Endothelial cell (in vitro differentiated cells): ENCODE data around the gene TBC1D24. TPM values are rescaled to one million over a fixed set of nuclear protein-coding genes. Genes with fewer than 3 reads are reported as not detected.
A peak's percentile ranks its signal among the peaks of the same experiment; 100 is the strongest.

ENCODE experiments used
- DNase-seq: peaks from one replicate; pipeline ENCODE4 v3.0.0; 2021; ENCODE audit warnings: low spot score
- H3K27ac Mint-ChIP-seq: one replicate; pipeline ENCODE4 v1.8.0; 2021; ENCODE audit warnings: mixed read lengths, inconsistent platforms; ENCODE audit not compliant: unreplicated experiment
- H3K27me3 Mint-ChIP-seq: one replicate; pipeline ENCODE4 v1.8.0; 2021; ENCODE audit warnings: mild to moderate bottlenecking, moderate library complexity, mixed read lengths, inconsistent platforms; ENCODE audit not compliant: unreplicated experiment
- H3K36me3 Mint-ChIP-seq: one replicate; pipeline ENCODE4 v1.8.0; 2021; ENCODE audit warnings: mild to moderate bottlenecking, low read depth, mixed read lengths, inconsistent platforms; ENCODE audit not compliant: unreplicated experiment
- H3K4me1 Mint-ChIP-seq: one replicate; pipeline ENCODE4 v1.8.0; 2021; ENCODE audit warnings: mild to moderate bottlenecking, mixed read lengths, inconsistent platforms; ENCODE audit not compliant: unreplicated experiment
- H3K4me3 Mint-ChIP-seq: one replicate; pipeline ENCODE4 v1.8.0; 2021; ENCODE audit warnings: mild to moderate bottlenecking, mixed read lengths, inconsistent platforms; ENCODE audit not compliant: unreplicated experiment
- H3K9me3 Mint-ChIP-seq: one replicate; pipeline ENCODE4 v1.8.0; 2021; ENCODE audit warnings: mixed read lengths, inconsistent platforms; ENCODE audit not compliant: unreplicated experiment
- total RNA-seq: library from RNA; stranded (reverse); fragmentation: NEBNext Ultra II Directional; extraction: Animal tissue kit (Norgen Biotek cat#: 25700); gene quantifications from one replicate; pipeline ENCODE4 v1.2.1, GENCODE V29; 2021; ENCODE audit not compliant: unreplicated experiment
- TF ChIP-seq, protein P1 (sequence below): fragments of 200-600 bp; sonication (generic); IDR thresholded peaks from one replicate; pipeline ENCODE4 v1.5.0; 2021; ENCODE audit warnings: antibody characterized with exemption; ENCODE audit not compliant: unreplicated experiment

TBC1D24 gene
- total RNA-seq, 1 donor from 2014 or later: 17.3 TPM

DNA sequence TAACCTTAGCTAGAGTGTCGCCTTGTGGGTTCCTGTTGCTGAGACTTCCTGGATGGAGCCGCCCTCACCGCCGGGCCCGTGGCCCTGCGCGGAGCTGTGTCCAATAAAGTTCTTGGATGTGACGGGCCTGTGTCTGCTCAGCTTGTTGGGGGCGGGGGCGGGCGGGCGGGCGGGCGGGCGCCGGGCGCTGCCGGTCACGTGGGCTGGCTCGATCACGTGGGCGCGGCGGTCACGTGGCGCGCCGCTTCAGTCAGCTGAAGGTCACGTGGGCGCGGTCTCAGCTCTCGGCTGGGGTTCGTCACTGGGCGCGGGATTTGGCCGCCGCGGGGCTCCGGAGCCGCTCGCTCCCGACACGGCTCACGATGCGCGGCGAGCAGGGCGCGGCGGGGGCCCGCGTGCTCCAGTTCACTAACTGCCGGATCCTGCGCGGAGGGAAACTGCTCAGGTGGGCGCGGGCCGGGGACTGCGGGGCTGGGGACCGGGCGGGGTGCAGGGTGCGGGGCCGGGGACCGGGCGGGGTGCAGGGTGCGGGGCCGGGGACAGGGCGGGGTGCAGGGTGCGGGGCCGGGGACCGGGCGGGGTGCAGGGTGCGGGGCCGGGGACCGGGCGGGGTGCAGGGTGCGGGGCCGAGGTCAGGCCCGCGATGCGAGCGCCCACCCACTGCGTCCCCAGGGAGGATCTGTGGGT is 45.3 kb downstream of the TBC1D24 start, which contains the start of gene AMDHD2:
Gene AMDHD2, plus strand, starts transcription at position 275 of the 687 bp plus-strand sequence. Its CDS starts 88 bp downstream, at position 363.
- peaks cover 37% of the 10 kb centered on the region for H3K4me1 Mint-ChIP-seq

GRCh38 chr16:2520784-2521531 is 46.0 kb downstream of the TBC1D24 start:
- Mint-ChIP-seq H3K4me1 (peaks cover 29% of the 10 kb centered on the region), H3K27ac (no peak overlapping the region), H3K36me3 (peaks cover 26% of the 10 kb centered on the region), H3K9me3 (no peaks in the 10 kb centered on the region), H3K4me3 (peak overlapping the region; percentile 89), H3K27me3 (peaks cover 23% of the 10 kb centered on the region)
- TF ChIP-seq, protein P1, sequence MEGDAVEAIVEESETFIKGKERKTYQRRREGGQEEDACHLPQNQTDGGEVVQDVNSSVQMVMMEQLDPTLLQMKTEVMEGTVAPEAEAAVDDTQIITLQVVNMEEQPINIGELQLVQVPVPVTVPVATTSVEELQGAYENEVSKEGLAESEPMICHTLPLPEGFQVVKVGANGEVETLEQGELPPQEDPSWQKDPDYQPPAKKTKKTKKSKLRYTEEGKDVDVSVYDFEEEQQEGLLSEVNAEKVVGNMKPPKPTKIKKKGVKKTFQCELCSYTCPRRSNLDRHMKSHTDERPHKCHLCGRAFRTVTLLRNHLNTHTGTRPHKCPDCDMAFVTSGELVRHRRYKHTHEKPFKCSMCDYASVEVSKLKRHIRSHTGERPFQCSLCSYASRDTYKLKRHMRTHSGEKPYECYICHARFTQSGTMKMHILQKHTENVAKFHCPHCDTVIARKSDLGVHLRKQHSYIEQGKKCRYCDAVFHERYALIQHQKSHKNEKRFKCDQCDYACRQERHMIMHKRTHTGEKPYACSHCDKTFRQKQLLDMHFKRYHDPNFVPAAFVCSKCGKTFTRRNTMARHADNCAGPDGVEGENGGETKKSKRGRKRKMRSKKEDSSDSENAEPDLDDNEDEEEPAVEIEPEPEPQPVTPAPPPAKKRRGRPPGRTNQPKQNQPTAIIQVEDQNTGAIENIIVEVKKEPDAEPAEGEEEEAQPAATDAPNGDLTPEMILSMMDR: no peak
- DNase-seq: no peak

More for the DNA sequence above, 45.3 kb downstream of the TBC1D24 start, which contains the start of gene AMDHD2:
- TF ChIP-seq, protein P1: no peak
- Mint-ChIP-seq H3K36me3 (peaks cover 30% of the 10 kb centered on the region), H3K4me3 (peak within 1 kb of the TSS; percentile 89), H3K9me3 (no peaks in the 10 kb centered on the region), H3K27me3 (peaks cover 30% of the 10 kb centered on the region), H3K27ac (peak within 1 kb of the TSS; percentile 92)
- DNase-seq: peak; percentile 91

DNA sequence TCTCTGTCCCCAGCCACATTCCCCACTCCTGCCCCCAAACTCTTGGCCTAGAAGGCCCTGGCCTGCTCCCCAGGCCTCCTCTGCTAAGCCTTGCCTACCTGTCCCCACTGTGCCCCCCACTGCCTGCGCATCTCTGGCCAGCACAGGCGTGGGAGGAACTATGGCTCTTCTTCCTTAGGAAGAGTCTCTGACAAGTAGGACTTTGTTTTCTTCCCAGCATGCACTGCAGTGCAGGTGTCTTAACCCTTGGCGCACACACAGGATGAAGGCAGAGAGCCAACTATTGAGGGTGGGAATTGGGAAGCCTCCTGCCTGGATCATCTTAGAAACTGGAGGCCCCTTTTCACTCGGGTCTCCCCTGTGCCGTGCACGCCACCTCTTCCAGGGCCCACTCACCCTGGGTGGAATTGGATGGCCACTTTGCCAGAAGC is 48.9 kb downstream of the TBC1D24 start:
- Mint-ChIP-seq H3K27ac (no peak overlapping the region), H3K4me3 (no peak overlapping the region), H3K9me3 (no peaks in the 10 kb centered on the region), H3K27me3 (peaks cover 12% of the 10 kb centered on the region), H3K4me1 (peaks cover 12% of the 10 kb centered on the region), H3K36me3 (peaks cover 15% of the 10 kb centered on the region)
- DNase-seq: no peak
- TF ChIP-seq, protein P1: no peak

DNA sequence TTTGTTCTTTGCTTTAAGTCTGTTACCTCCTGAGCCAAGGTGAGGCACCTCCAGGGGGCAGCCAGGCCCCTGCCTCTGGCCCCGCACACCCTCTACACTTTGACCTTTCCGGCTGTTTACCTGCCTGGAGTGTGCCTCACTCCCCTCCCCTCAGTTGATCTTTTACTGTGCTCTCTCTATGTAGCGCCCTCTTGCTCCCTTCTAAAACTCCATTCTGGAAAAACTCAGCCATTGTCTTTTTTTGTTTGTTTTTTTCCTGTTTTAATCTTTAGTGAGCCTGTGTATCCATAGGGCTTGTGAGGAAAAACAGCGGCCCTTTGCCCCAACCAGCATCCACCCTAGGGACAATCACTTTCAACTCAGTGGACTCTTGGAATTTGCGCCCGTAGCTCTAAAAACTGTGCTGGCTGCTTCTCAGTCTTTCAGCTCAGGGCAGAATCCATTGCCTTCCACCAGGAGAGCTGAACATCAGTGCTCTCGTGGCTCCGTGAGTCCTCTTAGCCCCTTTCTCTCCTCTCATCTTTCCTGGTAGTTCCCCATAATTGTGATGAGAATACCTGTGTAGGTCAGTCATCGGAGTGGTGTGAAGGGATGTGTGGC is 49.5 kb downstream of the TBC1D24 start:
- Mint-ChIP-seq H3K4me3 (peak overlapping the region; percentile 71), H3K27me3 (peaks cover 8% of the 10 kb centered on the region), H3K9me3 (no peaks in the 10 kb centered on the region), H3K27ac (no peak overlapping the region), H3K36me3 (peaks cover 15% of the 10 kb centered on the region), H3K4me1 (peaks cover 10% of the 10 kb centered on the region)
- no peak for DNase-seq
- TF ChIP-seq, protein P1: no peak
